GM20431 (cell line): ENCODE results near the gene SLC33A1.

ENCODE experiments used
- in situ Hi-C: fragments of 300-500 bp; cut with MseI, MboI; formaldehyde crosslinking; loops from one replicate; pipeline ENCODE4 v1.15.0; 2020; ENCODE audit warnings: low sequenced_read_pairs; ENCODE audit not compliant: unreplicated experiment

Gene SLC33A1

DNA sequence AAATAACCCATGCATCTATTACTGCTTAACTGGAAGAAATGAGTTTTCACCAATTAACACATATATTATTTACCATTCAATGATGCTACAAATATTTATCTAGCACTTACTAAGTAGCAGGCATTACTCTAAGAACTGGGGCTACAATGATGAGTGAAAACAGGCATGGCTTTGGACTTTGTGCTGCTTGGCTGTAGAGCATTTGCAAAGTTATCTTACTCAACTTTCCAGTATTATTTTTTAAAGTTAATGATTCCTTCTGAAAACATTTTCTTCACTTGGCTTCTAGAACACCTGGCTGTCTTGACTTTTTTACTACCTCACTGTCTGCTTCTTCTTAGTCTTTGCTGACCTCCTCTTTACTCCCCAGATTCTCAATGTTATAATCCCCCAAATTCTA, 49.9 kb downstream of the SLC33A1 start:
- in situ Hi-C loops, result no loop called here

DNA sequence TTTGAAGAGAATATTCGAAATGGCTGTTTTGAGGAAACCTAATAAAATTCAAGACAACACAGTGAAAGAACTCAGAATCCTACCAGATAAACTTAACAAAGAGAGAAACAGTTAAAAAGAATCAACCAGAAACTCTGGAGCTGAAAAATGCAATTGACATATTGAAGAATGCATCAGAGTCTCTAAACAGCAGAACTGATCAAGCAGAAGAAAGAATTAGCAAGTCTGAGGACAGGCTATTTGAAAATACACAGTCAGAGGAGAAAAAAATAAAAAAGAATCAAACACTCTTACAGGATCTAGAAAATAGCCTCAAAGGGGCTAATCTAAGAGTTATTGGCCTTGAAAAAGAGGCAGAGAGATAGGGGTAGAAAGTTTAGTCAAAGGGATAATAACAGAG, 61.7 kb downstream of the SLC33A1 start:
- in situ Hi-C loops, result no loop called here

DNA sequence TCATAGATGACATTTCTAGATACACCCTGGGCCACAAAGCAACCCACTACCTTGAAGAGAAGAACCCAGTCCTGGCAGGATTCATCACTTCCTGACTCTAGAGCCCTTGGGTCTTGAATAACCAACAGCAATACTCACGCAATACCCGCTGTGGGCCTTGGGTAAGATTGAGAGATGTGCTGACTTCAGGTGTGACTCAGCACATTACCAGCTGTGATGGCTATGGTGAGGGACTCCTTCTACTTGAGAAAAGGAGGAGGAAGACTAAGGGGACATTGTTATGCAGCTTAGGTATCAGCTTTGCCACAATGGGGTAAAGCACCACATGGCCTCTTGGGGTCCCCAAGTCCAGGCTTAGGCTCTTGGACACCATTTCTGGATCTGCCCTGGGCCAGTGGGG, 63.0 kb downstream of the SLC33A1 start:
- in situ Hi-C loops, result no loop called here

DNA sequence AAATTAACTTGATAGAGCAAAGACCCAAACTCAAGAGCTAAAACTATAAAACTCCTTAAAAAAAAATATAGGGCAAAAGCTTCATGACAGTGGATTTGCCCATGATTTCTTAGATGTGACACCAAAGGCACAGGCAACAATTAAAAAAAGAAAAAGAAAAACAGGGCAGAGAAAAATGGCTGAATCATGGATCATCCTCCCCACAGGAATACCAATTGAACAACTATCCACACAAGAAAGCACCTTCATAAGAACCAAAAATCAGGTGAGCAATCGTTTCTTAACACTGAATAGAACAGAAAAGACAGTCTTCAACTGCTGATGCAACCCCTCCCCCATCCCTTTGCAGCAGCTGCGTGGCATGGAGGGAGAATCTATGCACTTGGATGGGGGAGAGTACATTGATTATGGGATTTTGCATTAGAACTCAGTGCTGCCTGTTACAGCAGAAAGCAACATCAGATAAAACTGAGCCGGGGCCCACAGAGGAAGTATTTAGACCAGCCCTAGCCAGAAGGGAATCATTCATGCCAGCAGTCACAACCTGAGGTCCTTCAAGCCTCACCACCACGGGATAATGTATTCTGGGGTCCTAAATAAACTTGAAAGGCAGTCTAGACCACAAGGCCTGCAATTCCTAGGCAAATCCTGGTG, 63.8 kb downstream of the SLC33A1 start:
- in situ Hi-C loops, result no loop called here

DNA sequence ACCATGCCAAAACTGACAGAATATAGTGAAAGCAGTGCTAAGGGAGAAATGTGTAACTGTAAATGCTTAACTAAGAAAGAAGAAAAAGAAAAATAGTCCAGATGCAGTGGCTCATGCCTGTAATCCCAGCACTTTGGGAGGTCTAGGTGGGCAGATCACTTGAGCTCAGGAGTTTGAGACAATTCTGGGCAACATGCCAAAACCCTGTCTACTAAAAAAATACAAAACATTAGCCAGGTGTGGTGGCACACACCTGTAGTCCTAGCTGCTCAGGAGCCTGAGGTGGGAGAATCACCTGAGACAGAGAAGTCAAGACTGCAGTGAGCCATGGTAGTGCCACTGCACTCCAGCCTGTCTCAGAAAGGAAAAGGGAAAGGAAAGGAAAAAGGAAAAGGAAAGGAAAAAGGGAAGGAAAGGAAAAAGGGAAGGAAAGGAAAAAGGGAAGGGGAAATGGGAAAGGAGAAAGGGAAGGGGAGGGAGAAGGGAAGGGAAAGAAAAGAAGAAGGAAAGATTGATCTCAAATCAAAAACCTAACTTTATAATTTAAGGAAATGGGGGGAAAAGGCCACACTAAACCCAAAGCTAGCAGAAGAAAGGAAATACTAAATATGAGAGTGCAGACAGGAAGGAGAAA, 68.4 kb downstream of the SLC33A1 start:
- in situ Hi-C loops, result no loop called here

DNA sequence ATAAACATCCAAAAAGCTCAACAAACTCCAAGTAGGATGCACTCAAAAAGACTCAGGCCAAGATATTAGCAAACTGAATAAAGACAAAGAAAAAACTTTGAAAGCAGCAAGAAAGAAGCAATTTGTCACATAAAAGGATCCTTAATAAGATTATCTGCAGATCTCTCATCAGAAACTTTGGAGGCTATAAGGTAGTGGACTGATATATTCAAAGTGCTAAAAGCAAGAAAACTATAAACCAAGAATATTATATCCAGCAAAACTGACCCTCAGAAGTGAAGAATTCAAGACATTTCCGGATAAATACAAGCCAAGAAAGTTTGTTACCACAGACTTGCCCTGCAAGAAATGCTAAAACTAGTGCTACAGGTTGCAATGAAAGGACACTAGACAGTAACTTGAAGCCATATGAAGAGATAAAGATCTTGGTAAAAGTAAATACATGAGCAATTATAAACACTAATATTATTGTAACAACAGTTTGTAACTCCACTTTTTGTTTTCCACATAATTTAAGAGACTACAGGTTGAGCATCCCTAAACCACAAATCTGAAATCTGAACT, 71.8 kb downstream of the SLC33A1 start:
- in situ Hi-C loops, result no loop called here

DNA sequence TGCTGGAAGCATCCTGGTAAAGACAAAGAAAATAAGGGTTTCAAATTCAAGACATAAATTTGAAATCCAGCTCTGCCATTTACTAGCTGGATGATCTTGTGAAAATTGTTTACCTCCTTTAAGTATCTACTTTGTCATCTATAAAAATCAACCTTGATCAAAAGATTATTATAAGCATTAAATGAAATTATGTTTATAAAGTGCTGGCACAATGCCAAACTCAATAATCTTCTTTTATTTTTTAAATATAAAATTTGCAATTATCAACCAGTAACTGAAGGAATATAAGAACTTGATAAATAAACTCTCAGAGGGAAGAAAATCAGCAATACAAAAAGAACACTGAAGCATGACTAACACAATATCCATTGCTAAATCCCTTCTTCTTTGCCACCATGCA, 73.9 kb downstream of the SLC33A1 start:
- in situ Hi-C loops, result no loop called here

DNA sequence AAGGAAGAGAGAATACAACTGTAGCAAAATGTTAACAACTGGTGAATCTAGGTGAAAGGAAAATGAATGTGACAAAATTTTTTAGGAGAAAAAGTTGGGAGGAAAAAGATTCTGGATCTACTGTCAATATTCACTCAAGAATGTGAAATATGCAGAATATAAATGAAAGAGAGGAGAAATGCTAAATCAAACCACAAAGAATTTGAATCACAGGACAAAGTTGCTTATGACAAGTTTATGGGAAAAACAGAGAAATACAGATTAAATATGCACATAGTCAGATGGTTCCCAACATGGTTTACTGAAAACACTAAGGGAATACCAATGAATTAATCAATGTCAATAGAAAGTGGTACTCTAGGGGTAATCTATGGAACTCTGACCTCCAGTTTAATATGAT, 75.8 kb downstream of the SLC33A1 start:
- in situ Hi-C loops, result no loop called here

DNA sequence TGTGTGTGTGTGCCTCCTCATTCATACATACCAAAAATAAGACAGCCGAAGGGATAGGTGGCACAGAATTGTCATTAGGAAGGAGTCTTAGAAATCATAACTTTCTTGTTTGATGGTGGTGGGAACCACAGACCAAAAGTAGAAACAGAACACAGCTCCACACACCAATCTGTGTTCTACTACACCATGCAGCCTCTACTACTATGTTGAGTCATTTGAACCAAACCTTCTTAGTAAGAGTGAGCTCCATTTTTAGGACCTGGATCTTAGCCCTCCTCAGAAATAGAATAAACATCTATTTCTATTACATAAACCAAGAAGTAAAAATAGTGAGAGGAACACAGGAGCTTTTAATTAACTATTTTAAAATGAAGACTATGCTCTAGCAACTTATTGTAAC, 81.4 kb downstream of the SLC33A1 start:
- in situ Hi-C loops, result no loop called here

DNA sequence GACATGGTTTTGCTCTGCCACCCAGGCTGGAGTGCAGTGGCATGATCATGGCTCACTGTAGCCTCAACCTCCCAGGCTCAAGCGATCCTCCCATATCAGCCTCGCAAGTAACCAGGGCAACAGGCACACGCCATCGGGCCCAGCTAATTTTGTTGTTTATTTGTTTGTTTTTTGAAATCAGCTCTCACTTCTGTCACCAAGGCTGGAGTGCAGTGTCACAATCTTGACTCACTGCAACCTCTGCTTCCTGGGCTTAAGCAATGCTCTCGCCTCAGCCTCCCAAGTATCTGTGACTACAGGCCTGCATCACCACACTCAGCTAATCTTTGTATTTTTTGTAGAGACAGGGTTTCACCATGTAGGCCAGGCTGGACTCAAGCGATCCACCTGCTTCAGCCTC, 83.1 kb downstream of the SLC33A1 start:
- in situ Hi-C loops, result no loop called here
